Glomerular endothelial cell (primary cell): Measurements from ENCODE around the gene CACNA1S. TPM values are rescaled to one million over a fixed set of nuclear protein-coding genes. Genes with fewer than 3 reads are reported as not detected.

Experiments used
- DNase-seq: peaks from one replicate; pipeline ENCODE4 v3.0.0-alpha.2; 2011; ENCODE audit warnings: low read depth, low spot score; ENCODE audit errors: extremely low read depth
- total RNA-seq: library from RNA; depleted of rRNA; stranded (reverse); fragments of >200 nt; gene quantifications from 2 replicates; pipeline ENCODE4 v1.2.3, GENCODE V29; 2015

Gene CACNA1S
- total RNA-seq, 1 donor from 2014 or later: not detected

GRCh38 chr1:201039418-201039817 lies 72.8 kb downstream of the CACNA1S start:
- no peak for DNase-seq

DNA sequence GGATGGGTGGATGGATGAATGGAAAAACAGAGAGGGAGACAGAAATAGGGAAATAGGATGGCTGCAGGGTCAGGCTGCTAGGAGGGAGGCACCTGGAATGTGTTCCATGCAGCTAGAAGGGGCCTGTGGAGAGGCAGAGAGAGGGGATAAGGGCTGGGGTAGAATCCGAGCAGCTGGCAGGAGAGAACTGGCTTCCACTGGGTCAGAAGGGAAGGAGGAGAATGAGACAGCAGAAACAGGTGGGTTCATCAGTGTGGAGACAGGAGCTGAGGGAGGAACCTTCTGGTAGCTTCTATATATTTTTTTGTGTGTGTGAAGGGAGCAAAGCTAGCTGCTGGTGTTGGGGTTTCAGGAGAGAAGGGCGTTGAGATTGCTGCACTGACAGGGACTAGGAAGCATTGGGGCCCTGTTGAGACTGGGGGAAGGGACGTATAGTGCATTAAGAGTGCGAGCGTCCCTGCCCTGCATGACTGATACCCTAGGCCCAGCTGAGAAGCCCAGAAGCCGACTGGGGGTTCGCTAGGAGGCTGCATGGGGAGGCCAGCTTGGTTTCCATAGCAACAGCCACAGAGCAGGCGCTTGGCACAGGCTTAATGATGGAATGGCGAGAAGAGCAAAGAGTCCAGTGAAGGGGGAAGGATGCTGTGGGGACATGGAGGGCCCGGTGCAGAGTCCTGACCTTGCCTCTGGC lies 73.9 kb downstream of the CACNA1S start:
- DNase-seq: no peak

DNA sequence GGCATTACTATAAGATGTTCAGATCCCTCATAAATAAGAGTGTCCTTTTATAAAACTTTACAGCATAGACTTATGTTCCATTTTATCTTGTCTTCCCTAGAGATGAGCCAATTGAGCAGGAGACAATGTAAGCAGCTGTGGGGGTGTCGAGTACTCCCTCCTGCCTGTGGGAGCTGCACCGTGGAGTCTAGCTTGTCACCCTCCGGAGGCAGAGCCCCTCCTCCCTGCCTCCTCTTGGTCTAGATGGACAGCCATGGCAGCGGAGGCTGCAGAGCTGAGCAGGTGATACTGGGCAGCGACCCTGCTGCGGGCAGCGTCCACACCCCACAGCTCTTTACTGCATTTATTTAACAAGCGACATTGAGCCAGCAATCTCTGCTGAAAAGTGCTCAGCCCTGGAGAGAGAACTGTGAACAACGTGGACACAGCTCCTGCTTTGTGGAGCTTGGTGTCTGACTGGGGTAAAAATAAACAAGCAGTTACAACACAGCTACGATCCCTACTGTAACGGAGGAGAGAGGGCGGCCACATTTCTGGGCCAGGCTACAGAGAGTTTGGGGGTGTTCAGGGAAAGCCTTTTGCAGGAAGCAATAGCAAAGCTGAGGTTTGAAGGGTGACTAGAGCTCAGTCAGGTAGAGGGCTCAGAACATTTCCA lies 75.9 kb downstream of the CACNA1S start:
- DNase-seq: no peak

DNA sequence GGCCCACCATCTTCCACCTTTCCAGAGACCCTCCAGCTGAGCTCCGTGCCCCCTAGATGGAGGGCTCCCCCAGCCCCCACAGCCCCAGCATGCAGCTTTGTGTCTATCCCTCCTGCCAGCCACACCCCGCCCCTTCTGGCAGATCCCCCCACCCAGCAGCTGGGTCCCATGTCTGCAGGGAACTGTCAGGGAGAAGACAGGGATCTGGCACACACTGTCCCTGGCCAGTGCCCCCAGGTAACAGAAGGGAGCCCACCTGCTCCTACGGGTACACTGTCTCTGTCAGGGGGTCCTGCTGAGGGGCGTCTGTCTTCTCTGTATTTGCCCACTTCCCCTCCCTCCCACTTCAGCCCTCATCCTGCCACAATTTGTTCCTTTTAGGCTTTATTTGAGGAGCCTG lies 77.6 kb downstream of the CACNA1S start:
- DNase-seq: no peak

- DNase-seq: no peak
Measured at GRCh38 chr1:201032408-201032807, 79.8 kb downstream of the CACNA1S start.

DNA sequence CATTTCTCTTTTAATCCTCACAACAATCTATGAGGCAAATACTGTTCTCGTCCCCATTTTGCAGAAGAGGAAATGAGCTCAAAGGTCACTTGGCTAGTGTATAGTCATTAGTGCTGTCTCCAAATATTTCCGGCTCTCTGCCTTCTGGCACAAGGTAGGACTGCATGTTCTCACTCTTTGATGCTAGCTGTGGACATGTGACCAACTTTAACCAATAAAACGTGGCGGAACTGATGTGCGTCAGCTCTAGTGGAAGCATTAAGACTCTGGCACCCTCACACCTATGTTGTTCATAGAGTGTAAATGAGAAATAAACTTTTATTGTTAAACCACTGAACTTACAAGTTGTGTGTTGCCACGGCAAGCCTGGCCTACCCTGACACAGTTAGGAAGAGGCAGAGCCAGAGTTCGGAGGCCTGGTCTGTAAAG lies 83.8 kb downstream of the CACNA1S start:
- DNase-seq: no peak

DNA sequence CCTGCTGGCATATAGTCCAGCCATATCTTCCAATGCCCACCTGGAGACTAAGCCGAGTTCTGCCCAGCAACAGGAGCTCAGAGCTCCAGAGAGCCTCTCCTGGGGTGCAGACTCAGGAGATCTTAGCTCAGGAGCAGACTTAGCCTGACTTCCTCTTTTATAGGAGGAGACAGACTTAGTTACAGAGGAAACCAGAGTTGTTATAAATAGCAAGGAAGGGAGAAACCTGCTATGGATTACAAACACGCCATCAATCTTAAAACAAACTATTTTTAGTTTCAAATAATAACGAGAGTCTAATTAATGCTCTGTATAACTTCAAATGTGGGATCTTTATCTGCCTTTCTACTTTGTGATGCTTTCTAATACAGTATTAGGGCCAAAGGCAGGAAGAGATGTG lies 85.4 kb downstream of the CACNA1S start:
- DNase-seq: no peak

DNA sequence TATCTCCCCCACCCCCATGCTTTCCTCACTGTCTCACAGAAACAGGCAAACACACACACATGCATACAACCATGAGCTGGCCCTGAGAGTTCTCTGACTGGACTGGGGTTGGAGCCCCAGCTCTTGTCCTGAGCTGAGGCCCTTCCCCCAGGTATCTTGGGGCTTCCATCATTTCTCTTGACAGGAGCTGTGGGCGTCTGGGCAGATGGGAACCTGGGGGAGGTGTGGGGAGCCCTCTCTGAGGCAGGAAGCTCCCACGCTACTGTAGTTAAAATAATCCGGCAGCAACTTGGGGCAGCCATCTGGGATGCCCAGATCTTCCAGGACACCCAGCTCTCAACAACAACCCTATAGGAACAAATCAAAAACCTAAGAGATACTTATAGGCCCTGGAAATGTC lies 86.0 kb downstream of the CACNA1S start:
- no peak for DNase-seq

GRCh38 chr1:201025571-201026002 lies 86.6 kb downstream of the CACNA1S start:
- DNase-seq: no peak

DNA sequence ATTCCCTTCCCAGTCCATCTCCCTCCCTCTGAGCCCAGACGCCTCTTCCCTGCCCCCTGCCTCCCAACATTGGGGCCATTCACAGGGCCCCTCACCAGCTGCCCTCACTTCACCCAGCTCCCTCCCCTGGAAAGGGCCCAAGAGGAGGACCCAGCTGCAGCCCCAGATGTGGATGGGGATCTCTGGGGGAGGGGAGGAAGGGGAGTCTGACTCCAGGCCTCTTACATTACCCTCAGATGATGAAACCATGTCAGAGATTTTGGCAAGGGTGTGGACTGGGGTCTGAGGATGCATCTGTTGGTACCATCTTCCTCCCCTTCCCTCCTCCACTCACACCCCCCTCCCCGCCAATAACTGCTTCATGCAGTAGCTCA lies 87.6 kb downstream of the CACNA1S start:
- no peak for DNase-seq

DNA sequence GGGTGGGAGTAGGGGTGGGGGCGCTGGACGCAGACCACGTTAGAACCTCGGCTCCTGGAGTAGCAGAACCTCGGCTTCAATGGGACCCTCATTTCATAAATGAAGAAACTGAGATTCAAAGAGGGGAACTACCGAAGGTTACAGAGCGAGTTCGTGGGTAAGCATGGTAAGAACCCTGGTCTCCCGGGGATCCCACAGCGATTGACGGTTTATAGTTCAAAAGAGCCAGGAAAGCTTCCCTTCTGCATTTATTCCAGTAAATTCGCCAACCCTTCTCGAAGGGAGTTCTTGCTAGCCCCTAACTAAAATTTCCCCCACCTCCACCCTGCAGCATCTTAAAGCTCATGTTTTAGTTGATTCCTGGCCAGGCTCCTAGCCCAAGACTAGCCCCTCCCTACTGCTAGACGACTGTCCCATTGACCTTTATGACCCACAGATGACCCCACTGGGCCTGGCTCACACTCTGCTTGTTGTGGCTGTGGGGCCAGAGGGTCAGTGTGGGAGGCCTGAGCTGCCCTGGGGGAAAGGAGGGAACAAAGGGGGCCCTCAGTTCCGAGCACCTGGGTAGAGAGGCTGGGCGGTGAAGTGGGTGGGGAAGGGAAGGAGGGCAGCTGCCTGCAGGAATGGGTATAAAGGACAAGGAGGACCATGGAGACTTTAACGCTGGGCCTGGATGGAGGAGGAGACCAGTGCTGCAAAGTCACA lies 88.2 kb downstream of the CACNA1S start:
- DNase-seq: no peak

DNA sequence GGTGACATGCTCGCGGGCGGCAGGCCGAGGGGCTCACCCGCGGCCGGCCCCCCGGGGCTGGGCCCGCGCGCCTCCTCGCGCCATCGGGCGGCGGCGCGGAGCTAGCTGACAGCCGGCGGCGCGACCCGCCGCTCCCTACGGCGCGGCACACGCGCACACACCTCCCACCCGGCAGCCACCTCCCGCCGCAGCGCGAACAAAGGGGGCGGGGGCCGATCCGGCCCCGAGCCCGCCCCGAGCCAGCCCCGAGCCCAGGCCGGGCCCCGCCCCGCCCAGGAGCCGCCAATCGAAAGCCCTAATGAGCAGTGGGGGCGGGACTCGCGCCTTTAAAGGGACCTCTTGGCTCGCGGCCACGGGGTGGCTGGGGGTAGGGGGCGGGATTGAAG lies 88.7 kb downstream of the CACNA1S start, which contains the start of gene KIF21B:
Gene KIF21B (minus strand): TSS at position 198 of the 386 bp plus-strand sequence. CDS start 331 bp downstream, outside the sequence.
- no peak for DNase-seq

- no peak for DNase-seq
Measured at GRCh38 chr1:201022820-201023516, 89.3 kb downstream of the CACNA1S start.

DNA sequence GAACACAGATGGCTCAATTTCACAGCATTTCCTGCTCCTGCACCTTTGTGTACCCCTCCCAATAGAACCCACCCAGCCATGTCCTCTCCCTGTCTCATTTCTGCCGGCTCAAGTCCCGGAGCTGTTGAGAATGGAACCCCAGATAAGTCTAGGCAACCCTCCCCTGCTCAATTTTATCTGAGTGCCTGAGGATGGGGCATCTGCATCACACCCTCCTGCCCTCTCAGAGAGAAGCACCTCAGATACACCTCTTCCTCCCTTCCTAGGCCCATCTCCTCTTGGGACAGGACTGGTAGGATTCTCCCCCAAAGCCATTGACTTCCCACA lies 89.8 kb downstream of the CACNA1S start:
- DNase-seq: no peak

GRCh38 chr1:201021630-201022492 lies 90.4 kb downstream of the CACNA1S start:
- DNase-seq: no peak

GRCh38 chr1:201020721-201021629 lies 91.3 kb downstream of the CACNA1S start:
- no peak for DNase-seq

DNA sequence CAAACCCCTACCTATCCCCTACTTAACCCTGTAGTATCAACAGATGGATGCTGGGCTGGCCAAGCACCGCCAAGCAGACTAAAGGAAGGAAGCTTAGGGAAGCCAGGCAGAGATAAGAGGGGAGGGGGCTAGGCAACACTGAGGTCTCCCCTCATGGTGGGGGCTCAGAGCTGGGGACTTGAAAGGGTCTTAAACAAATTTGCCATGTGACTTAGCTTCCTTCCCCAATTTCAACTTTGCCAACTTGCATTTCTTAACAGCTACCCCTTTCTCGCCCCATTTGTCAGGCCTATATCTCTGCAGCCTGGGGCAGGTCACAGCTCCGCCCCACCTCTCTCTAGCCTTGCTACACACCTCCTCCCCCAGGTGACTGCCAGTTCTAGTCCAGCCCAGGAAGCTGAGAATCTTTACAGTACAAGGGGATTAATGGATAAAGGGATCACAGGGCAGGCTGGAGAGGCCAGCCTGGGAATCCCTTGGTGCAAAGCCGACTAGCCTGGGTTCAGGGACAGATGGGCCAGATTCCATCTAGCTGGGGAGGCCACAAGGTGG lies 92.1 kb downstream of the CACNA1S start:
- DNase-seq: no peak

DNA sequence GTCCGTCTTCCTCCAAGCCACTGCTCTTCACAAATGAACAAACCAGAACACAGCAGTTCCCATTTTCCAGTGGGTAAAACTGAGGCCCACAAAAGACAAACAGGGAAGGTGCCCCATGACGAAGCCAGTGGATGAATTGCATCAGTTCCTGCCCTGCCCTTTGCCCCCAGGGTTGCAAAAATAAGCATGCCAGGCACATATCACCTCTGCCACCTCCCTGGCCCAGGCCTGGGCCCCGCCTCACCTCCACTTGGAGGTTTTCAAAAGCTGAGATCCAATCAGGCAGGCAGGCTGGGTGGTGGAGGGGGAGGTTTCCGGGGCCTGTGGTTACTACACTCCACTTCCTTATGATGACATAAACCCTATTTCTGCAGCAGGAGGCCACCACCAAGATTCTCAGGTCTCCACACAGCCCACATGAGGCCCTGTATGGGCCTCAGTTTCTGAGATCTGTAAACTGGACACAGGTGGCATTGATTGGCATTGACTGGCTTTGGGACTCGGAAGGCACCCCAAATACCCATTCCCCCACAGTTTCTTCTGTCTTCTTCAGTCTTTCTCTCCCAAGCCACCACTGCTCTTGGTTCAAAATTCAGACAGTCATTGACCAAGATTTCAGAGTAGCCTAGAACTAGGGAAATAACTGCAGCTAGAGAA lies 92.8 kb downstream of the CACNA1S start:
- DNase-seq: no peak

DNA sequence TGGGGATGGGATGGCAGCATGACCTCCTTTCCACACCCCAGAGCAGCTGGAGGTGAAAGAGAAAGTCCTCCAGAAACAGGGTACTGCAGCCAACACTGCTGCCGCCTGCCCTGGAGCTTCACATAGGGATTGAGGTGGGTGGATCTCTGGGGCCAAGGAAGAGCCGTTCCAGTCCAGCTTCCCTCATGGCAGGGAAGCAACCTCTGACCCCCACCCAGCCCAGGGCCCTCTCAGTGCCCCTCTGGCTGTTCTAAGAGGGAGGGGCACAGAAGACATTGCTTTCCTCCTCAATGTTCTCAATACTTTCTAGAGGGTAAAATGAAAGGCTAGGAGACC lies 94.4 kb downstream of the CACNA1S start:
- DNase-seq: no peak
